Naive thymus-derived CD8-positive, alpha-beta T cell (primary cell): Measurements from ENCODE around the gene JPT1. TPM values are rescaled to one million over a fixed set of nuclear protein-coding genes. Genes with fewer than 3 reads are reported as not detected.

Experiments
- ATAC-seq, 2 donors: fragments of 150-1000 bp; cut with Tn5 transposase in 1 of 2; sonication (Bioruptor Pico), chemical (Tn5 transposase) in 1 of 2; 1 replicate in 1 of 2; 2 replicates in 1 of 2; pipeline ENCODE4 v1.10.0; 2021; ENCODE audit warnings: mild to moderate bottlenecking in 2 of 2, moderate library complexity in 2 of 2
- POLR2A ChIA-PET: fragments of 350-600 bp; sonication (Branson Sonifier 250); formaldehyde crosslinking; loops from one replicate; lab custom pipeline; 2021; ENCODE audit warnings: antibody characterized with exemption; lab: Charles Lee
- DNase-seq, 10 donors: peaks; one replicate each; pipeline versions ENCODE4 v3.0.0 to v3.0.0-alpha.2; 2020 to 2022
- H3K27ac Mint-ChIP-seq, 10 donors: one replicate each; pipeline ENCODE4 v1.8.0; 2020 to 2022; ENCODE audit warnings: mild to moderate bottlenecking in 10 of 10, mixed read lengths in 10 of 10, moderate library complexity in 4 of 10, inconsistent platforms in 1 of 10
- H3K27me3 Mint-ChIP-seq, 5 donors: one replicate each; pipeline ENCODE4 v1.8.0; 2021 to 2022; ENCODE audit warnings: mixed read lengths in 5 of 5
- H3K36me3 Mint-ChIP-seq, 3 donors: one replicate each; pipeline ENCODE4 v1.8.0; 2020 to 2022; ENCODE audit warnings: mixed read lengths in 3 of 3, mild to moderate bottlenecking in 2 of 3, inconsistent platforms in 1 of 3
- H3K4me1 Mint-ChIP-seq, 4 donors: one replicate each; pipeline ENCODE4 v1.8.0; 2021 to 2022; ENCODE audit warnings: mixed read lengths in 4 of 4
- H3K4me3 Mint-ChIP-seq, 10 donors: one replicate each; pipeline ENCODE4 v1.8.0; 2020 to 2022; ENCODE audit warnings: mild to moderate bottlenecking in 10 of 10, mixed read lengths in 10 of 10, moderate library complexity in 6 of 10, inconsistent platforms in 1 of 10
- H3K9me3 Mint-ChIP-seq, 9 donors: one replicate each; pipeline ENCODE4 v1.8.0; 2020 to 2022; ENCODE audit warnings: mixed read lengths in 9 of 9, mild to moderate bottlenecking in 3 of 9, inconsistent platforms in 1 of 9, moderate library complexity in 1 of 9
- polyA plus RNA-seq, 3 donors: library from polyadenylated mRNA; unstranded; fragments of 300-500 nt; fragmentation: Illumina TruSeq; gene quantifications; one replicate each; pipeline ENCODE4 v1.2.3, GENCODE V29; 2021
- total RNA-seq, 8 experiments: library from RNA in 2 of 8; stranded (reverse) in 2 of 8; gene quantifications; one replicate each; pipeline ENCODE4 v1.2.3 and lab custom pipeline; 2021 to 2026

The JPT1 gene
- total and polyA plus RNA-seq, 5 experiments from 2014 or later = 25.6 to 76.6 (median 68.6) TPM

DNA sequence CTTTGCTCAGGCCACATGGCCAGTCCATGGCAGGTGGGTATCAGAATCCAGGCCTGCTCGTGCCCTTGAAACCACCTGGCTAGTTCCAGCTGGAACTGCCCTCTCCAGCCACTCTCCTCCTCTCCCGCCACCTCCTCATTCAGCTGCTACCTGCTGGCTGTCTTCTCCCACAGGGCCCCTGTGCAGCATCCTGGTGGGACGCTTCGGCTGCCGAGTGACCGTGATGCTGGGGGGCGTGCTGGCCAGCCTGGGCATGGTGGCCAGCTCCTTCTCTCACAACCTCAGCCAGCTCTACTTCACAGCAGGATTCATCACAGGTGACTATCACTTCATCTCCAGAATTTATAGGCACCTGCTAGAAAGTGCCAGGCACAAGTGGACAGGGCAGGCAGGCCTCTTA lies 56.4 kb downstream of the JPT1 start:
- no peaks in the 10 kb centered on the region for H3K27me3 Mint-ChIP-seq
- ATAC-seq = no peak

DNA sequence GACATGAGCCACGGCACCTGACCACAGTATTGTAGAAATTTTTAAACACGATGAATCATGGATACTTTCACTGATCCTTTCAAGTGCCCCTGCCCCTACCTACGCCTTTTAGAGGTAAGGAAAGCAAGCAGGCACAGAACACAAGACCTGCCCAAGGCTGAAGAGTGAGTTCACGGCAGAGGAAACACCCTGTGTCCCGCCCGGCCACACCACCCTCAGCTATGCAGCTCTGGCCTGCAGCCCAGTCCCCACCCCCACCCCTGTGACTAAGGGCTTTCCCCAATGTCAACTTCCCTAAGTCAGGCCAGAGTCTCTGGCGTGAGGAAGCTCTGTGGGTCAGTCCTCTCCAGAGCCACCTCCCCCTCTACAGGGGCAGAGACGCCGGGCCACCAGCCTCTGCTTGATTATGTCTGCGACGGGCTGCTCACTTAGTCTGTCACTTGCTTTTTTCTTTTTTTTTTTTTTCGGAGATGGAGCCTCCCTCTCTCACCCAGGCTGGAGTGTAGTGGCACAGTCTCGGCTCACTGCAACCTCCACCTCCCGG lies 58.2 kb downstream of the JPT1 start:
- Mint-ChIP-seq H3K27ac (no peak overlapping the region), H3K4me3 (no peak overlapping the region), H3K27me3 (no peaks in the 10 kb centered on the region), H3K4me1 (peaks cover 9 to 17% (median 11%) of the 10 kb centered on the region in 4 donors), H3K36me3 (peaks cover 0 to 13% (median 0%) of the 10 kb centered on the region in 3 donors), H3K9me3 (no peaks in the 10 kb centered on the region)
- POLR2A ChIA-PET = interaction anchor here (0.6 to 0.7 kb wide), 3 partner anchors 15 to 674 kb away, joined by 4 to 6 read pairs (median 4); no protein-coding TSS in a partner anchor
- no peak for DNase-seq
- ATAC-seq = no peak

More for the DNA sequence above, 56.4 kb downstream of the JPT1 start:
- Mint-ChIP-seq H3K27ac (peak overlapping the region in 1 of 10 donors; percentile 13), H3K4me3 (no peak overlapping the region), H3K36me3 (peaks cover 0 to 13% (median 0%) of the 10 kb centered on the region in 3 donors), H3K4me1 (peaks cover 0 to 8% (median 1%) of the 10 kb centered on the region in 4 donors), H3K9me3 (no peaks in the 10 kb centered on the region)
- POLR2A ChIA-PET = interaction anchor here (0.7 to 1.4 kb wide), 2 partner anchors 10 to 12 kb away, joined by 3 read pairs; partner anchors contain the start of genes ARMC7 and SLC16A5
- DNase-seq = no peak

DNA sequence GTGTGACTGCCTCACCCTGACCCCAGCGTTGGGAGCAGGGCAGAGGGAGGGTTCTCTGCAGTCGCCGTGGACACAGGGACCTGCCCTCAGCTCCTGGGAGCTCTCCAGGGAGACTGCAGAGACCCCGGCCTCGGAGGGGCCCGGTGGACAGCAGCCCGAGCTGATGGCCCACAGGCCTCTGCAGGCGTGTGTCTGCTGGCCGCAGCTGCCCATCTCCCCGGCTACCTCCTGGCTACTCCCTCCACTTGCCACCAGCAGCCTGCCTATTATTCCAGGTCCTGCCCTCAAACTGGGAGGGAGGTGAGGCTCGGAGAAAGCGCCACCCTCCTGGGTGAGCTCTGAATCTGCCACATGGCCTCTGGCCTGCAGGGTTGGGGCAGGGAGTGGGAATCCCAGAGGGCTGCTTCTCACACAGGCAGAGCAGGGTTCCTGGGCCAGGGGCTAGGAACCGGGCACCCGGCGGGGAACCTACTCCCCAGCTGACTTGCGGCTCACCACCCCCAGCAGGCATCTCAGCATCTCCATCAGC lies 59.4 kb downstream of the JPT1 start:
- POLR2A ChIA-PET = interaction anchor here (0.6 kb wide), 2 partner anchors 12 to 28 kb away, joined by 5 read pairs; no protein-coding TSS in a partner anchor
- H3K27me3 Mint-ChIP-seq = no peaks in the 10 kb centered on the region
- no peaks in the 10 kb centered on the region for H3K9me3 Mint-ChIP-seq
- DNase-seq (no peak), ATAC-seq (no peak)
- H3K4me1 Mint-ChIP-seq = peaks cover 18 to 25% (median 20%) of the 10 kb centered on the region in 4 donors
- no peak overlapping the region for H3K27ac Mint-ChIP-seq
- H3K36me3 Mint-ChIP-seq = peaks cover 0 to 11% (median 0%) of the 10 kb centered on the region in 3 donors
- H3K4me3 Mint-ChIP-seq = no peak overlapping the region

DNA sequence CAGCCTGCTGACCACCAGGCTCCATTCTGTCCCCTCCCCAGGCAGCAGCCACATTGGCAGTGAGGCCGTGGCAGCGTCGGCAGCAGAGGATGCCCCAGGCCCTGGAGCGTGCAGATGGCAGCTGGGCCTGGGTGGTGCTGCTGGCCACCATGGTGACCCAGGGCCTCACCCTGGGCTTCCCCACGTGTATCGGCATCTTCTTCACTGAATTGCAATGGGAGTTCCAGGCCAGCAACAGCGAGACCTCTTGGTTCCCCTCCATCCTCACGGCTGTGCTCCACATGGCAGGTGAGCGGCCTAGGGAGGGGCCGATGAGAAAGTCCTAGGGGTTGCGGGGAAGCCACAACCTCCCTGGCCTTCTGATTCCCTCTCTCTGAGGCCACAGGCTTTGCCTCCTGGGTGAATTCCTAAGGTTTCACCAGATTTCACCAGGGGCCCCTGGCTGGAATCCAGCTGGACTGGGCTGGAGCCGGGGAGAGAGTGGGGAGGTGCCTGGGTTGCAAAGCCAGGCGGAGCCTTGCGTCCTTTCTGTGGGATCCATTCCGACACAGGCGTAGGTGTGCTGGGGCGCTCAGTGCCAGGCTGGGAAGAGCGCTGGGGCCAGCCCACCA lies 60.7 kb downstream of the JPT1 start:
- H3K36me3 Mint-ChIP-seq = peaks cover 0 to 8% (median 0%) of the 10 kb centered on the region in 3 donors
- ATAC-seq (no peak), DNase-seq (no peak)
- no peaks in the 10 kb centered on the region for H3K9me3 Mint-ChIP-seq
- H3K4me3 Mint-ChIP-seq = no peak overlapping the region
- H3K27me3 Mint-ChIP-seq = no peaks in the 10 kb centered on the region
- peaks cover 23 to 38% (median 33%) of the 10 kb centered on the region in 4 donors for H3K4me1 Mint-ChIP-seq
- H3K27ac Mint-ChIP-seq = no peak overlapping the region
- POLR2A ChIA-PET = interaction anchor here (1.1 kb wide), 1 partner anchor 26 kb away, joined by 3 read pairs; no protein-coding TSS in a partner anchor

DNA sequence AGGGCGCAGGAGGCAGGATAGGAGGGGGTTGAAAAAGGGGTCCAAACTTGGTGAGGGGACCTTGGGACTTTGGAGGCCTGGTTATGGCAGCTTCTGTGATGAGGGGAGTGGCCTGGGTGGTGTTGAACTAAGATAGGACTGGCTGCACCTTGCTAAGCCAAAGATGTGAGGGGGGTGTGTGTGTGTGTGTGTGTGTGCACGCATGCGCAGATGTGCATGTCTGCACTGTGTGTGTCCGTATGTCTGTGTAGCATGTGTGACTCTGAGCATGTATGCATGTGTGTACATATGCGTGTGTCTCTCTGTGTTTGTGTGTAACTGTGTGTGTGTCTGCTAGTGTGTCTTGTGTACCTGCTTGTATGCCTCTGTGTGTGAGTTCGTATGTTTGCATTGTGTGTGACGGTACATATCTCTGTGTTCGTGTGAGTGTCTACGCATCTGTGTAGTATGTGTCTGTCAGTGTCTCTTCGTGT lies 62.4 kb downstream of the JPT1 start:
- POLR2A ChIA-PET = interaction anchor here (0.6 kb wide), 1 partner anchor 24 kb away, joined by 6 read pairs; no protein-coding TSS in a partner anchor
- no peaks in the 10 kb centered on the region for H3K36me3 Mint-ChIP-seq
- H3K4me1 Mint-ChIP-seq = peaks cover 23 to 51% (median 43%) of the 10 kb centered on the region in 4 donors
- H3K9me3 Mint-ChIP-seq = no peaks in the 10 kb centered on the region
- ATAC-seq = no peak
- H3K27ac Mint-ChIP-seq = peak overlapping the region in 7 of 10 donors; percentile 0 to 32 (median 22)
- DNase-seq = no peak
- no peak overlapping the region for H3K4me3 Mint-ChIP-seq
- no peaks in the 10 kb centered on the region for H3K27me3 Mint-ChIP-seq

DNA sequence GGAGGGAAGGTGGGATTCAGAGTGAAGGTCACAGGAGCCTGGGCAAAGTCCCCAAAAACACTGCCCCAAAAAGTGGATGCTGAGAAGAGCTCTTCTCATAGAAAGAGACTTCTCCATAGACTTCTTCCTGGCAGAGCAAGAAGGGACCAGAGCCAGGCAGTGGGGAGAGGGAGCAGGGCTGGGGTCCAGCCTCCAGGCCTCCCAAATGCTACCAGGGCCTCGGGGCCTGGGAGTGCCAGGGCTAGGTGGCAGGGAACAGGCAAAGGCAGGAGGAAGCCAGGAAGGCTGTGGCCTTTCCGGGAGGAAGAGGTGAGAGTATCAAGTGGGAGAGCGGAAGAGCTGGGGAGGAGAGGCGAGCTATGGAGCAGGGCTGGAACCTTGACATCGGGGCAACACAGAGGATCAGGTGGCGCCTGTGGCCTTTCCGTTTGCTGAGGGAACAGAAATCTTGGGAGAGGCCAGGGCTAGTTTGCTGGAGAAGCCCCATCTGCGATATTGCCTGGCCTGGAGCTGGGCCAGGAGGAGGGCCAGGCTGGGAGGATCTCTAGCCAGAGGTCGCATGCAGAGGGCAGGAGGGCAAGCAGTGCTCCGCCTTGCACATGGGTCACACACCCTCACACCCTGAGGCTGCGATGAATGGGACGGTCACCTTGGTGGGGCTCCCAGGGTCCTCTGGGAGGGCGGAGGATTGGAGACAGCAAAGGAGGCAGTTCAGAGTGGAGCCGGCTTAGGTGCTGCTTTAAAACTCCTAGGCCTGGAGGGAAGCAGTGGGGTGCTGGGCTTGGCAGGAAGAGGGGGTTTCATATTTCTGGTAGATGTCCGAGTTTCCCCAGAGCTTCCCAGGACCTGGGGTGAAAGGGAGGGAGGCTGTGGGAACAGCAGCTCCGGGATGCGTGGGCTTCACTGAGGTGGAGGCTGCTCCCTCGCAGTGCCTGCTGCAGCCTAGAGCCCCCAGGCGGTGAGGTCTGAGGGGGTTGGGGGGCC lies 63.1 kb downstream of the JPT1 start:
- H3K4me1 Mint-ChIP-seq = peaks cover 28 to 59% (median 49%) of the 10 kb centered on the region in 4 donors
- H3K27ac Mint-ChIP-seq = peak overlapping the region in 7 of 10 donors; percentile 9 to 75 (median 57)

DNA sequence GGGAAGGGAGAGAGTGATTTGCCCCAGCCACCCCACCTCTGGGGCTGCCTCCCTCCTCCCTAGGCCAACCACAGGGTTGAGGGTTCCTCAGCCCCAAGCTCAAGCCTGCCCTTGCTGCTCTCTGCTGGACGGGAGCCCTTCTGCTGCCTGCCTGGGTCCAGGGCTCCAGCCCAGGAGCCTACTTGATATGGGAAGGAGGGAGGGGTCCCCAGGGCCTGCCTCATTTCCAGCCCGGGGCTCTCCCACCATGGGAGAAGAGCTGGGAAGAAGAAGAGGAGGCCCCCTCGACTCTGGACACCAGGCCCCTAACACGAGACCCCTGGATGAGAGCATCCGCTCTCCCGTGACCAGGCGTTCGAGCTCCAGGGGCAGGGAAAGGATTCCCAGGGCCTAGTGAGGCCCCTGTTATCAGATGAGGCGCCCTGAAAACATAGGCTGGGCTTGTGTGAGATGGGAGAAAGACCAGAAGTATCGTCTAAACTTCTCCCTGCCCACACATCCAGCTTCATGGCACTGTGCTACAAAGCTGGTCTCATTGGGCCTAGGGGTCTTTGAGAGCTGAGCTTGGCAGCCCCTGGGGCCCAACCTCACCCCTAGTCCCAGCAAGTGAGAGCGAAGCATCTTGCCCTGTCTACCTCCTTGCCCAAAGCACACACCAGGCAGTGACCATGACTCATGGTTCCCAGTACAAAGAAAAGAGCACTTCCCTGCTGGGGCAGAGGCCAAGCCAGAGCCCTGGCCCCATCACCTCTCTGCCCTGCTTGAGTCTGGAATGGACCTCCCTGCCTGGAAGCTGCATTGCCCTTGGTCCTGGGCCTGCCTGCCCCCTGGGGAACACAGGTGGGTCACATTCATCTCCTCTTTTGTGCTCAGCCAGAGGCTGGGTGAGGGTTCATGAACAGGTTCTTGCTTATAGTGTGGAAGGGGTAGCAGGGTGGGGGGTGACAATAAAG lies 65.6 kb downstream of the JPT1 start:
- H3K4me1 Mint-ChIP-seq = peaks cover 35 to 65% (median 61%) of the 10 kb centered on the region in 4 donors
- H3K4me3 Mint-ChIP-seq = peak overlapping the region; percentile 70 to 86 (median 78)
- peak overlapping the region; percentile 31 to 89 (median 78) for H3K27ac Mint-ChIP-seq
- H3K27me3 Mint-ChIP-seq = no peaks in the 10 kb centered on the region
- POLR2A ChIA-PET = interaction anchor here (0.5 to 3.1 kb wide), 14 partner anchors 10 to 1628 kb away, joined by 3 to 21 read pairs (median 4); partner anchors contain the start of genes ARMC7 and MRPL58
- DNase-seq = no peak
- H3K9me3 Mint-ChIP-seq = no peaks in the 10 kb centered on the region
- no peak for ATAC-seq
- H3K36me3 Mint-ChIP-seq = no peaks in the 10 kb centered on the region

More for the DNA sequence above, 63.1 kb downstream of the JPT1 start:
- peak overlapping the region in 2 of 10 donors; percentile 26 to 49 for H3K4me3 Mint-ChIP-seq
- no peak for ATAC-seq
- no peak for DNase-seq
- H3K36me3 Mint-ChIP-seq = no peaks in the 10 kb centered on the region
- POLR2A ChIA-PET = interaction anchor here (0.6 to 0.7 kb wide), 2 partner anchors 24 to 180 kb away, joined by 3 to 6 read pairs; partner anchors contain the start of gene MIF4GD
- H3K27me3 Mint-ChIP-seq = no peaks in the 10 kb centered on the region
- no peaks in the 10 kb centered on the region for H3K9me3 Mint-ChIP-seq

DNA sequence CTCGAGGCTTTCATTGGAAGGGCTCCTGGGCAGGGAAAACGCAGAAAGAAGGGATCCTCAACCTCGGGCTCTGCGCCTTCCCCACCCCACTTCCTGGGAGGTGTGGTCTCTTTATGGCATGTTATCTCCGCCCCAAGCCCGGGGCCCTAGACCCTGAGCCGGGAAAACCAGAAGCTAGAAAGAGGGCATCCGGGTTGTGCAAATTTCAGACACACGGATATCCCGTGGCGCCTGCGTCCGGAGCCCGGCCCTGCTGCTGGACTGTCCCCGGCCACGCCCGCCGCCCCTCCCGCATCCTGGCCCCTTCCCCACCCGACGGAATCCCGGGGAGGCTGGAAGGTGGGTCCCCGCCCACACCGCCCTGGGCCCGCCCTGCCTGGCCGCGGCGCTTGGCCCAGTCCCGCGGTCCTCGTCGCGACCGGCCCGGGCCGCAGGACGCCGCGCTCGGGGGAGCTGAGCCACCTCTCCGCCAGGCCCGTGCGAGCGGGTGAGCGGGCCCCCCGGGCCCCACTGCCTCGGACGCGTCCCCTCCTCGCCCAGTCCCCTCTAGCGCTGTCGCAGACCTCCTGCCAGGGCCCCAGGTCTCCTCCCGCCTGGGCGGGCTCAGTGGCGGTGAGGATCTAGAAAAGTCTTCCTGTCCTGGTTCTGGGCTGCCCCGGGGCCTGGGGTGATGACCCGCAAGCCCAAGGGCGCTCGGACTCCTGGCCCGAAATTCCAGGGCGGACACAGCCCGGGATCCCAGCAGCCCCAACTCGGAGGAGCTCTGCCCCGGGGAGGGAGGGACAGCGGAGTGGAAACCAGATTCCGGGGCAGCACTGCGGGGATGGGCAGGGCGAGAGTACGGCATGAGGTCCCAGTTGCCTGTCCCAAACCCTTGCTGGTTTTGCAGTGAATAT lies 66.5 kb downstream of the JPT1 start, which contains the start of gene SLC16A5:
Gene SLC16A5 (plus strand): TSS at position 397 of the 896 bp plus-strand sequence. CDS start 5,683 bp downstream, outside the sequence.
- peak; percentile 65 to 79 for ATAC-seq
- Mint-ChIP-seq H3K27me3 (no peaks in the 10 kb centered on the region), H3K4me3 (peak within 1 kb of the TSS; percentile 78 to 90 (median 80)), H3K36me3 (no peaks in the 10 kb centered on the region), H3K4me1 (peaks cover 35 to 66% (median 62%) of the 10 kb centered on the region in 4 donors), H3K27ac (peak within 1 kb of the TSS; percentile 70 to 93 (median 84)), H3K9me3 (no peaks in the 10 kb centered on the region)
- POLR2A ChIA-PET = interaction anchor here (0.5 to 3.1 kb wide), 13 partner anchors 10 to 313 kb away, joined by 3 to 21 read pairs (median 3); partner anchors contain the start of genes ARMC7 and MRPL58
- DNase-seq = peak in 8 of 10 donors; percentile 25 to 51 (median 36)

DNA sequence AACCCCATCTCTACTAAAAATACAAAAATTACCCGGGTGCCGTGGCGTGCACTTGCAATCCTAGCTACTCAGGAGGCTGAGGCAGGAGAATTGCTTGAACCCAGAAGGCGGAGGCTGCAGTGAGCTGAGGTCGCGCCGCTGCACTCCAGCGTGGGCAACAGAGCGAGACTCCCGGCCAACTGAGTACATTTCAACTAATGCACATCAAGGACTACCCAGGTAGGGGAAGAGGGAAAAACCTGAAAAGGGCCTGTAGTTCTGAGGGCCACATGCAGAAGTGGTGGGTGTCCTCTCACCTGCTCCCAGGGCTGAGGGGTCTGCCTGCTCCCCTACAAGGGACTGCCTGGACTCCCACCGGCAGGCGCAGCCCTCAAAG lies 67.1 kb downstream of the JPT1 start:
- DNase-seq = no peak
- H3K36me3 Mint-ChIP-seq = no peaks in the 10 kb centered on the region
- peak overlapping the region; percentile 55 to 93 (median 84) for H3K27ac Mint-ChIP-seq
- no peaks in the 10 kb centered on the region for H3K9me3 Mint-ChIP-seq
- POLR2A ChIA-PET = interaction anchor here (1.0 to 3.1 kb wide), 6 partner anchors 10 to 204 kb away, joined by 3 to 21 read pairs (median 6); partner anchors contain the start of gene ARMC7
- peaks cover 36 to 66% (median 58%) of the 10 kb centered on the region in 4 donors for H3K4me1 Mint-ChIP-seq
- peak in 1 of 2 donors; percentile 4 for ATAC-seq
- H3K27me3 Mint-ChIP-seq = no peaks in the 10 kb centered on the region
- H3K4me3 Mint-ChIP-seq = peak overlapping the region; percentile 52 to 90 (median 80)
